Lower lobe of right lung (tissue), 2 donors: ENCODE measurements around the gene FBLN7. TPM values are rescaled to one million over a fixed set of nuclear protein-coding genes. Genes with fewer than 3 reads are reported as not detected.

Experiments used
- ATAC-seq, 2 donors: fragments of 200-7000 bp; cut with Tn5 transposase; one replicate each; pipeline ENCODE4 v1.9.1; 2020 to 2022; ENCODE audit warnings: mild to moderate bottlenecking in 2 of 2, moderate library complexity in 2 of 2
- DNase-seq: peaks from one replicate; pipeline ENCODE4 v3.0.0-alpha.2; 2020
- H3K27ac ChIP-seq: fragments of 200-600 bp; one replicate; pipeline ENCODE4 v1.8.0; 2022
- H3K27me3 ChIP-seq: fragments of 200-600 bp; one replicate; pipeline ENCODE4 v1.8.0; 2022; ENCODE audit warnings: low read depth
- H3K36me3 ChIP-seq: fragments of 200-600 bp; one replicate; pipeline ENCODE4 v1.8.0; 2022; ENCODE audit warnings: mild to moderate bottlenecking
- H3K4me1 ChIP-seq: fragments of 200-600 bp; one replicate; pipeline ENCODE4 v1.8.0; 2022
- H3K4me3 ChIP-seq: fragments of 200-600 bp; one replicate; pipeline ENCODE4 v1.8.0; 2022; ENCODE audit warnings: mild to moderate bottlenecking
- H3K9me3 ChIP-seq: fragments of 200-600 bp; one replicate; pipeline ENCODE4 v1.8.0; 2022
- CTCF ChIP-seq: fragments of 200-600 bp; IDR thresholded peaks from one replicate; pipeline ENCODE4 v1.8.0; 2022; ENCODE audit warnings: antibody characterized with exemption, mild to moderate bottlenecking
- intact Hi-C: fragments of 100-400 bp; cut with DNase I; formaldehyde crosslinking; loops from one replicate; pipeline ENCODE4 v1.11.0; 2022
- total RNA-seq: library from RNA; stranded (reverse); fragmentation: NEBNext Ultra II Directional; extraction: Animal tissue kit (Norgen Biotek cat#: 25700); gene quantifications from one replicate; pipeline ENCODE4 v1.2.1, GENCODE V29; 2021
- donor health status: DM: no; HTN: yes; CAD: no; lungs with severe emphysema.

The FBLN7 gene
- total RNA-seq, 1 donor from 2014 or later = 2.0 TPM

- TF ChIP-seq CTCF = no peak
- intact Hi-C loops = no loop called here
- Histone ChIP-seq H3K27ac (no peak overlapping the region), H3K4me3 (no peak overlapping the region), H3K36me3 (peaks cover 21% of the 10 kb centered on the region), H3K27me3 (no peaks in the 10 kb centered on the region), H3K9me3 (no peaks in the 10 kb centered on the region), H3K4me1 (no peaks in the 10 kb centered on the region)
- ATAC-seq (no peak), DNase-seq (no peak)
Measured at GRCh38 chr2:112216167-112216566, 78.0 kb downstream of the FBLN7 start.

GRCh38 chr2:112217854-112218253 lies 79.7 kb downstream of the FBLN7 start:
- H3K4me1 ChIP-seq = no peaks in the 10 kb centered on the region
- H3K27ac ChIP-seq = no peak overlapping the region
- intact Hi-C loops = no loop called here
- H3K4me3 ChIP-seq = no peak overlapping the region
- peaks cover 19% of the 10 kb centered on the region for H3K36me3 ChIP-seq
- TF ChIP-seq CTCF = no peak
- H3K27me3 ChIP-seq = no peaks in the 10 kb centered on the region
- DNase-seq (no peak), ATAC-seq (no peak)
- no peaks in the 10 kb centered on the region for H3K9me3 ChIP-seq

GRCh38 chr2:112220186-112220585 lies 82.0 kb downstream of the FBLN7 start:
- ATAC-seq (no peak), DNase-seq (no peak)
- Histone ChIP-seq H3K4me1 (no peaks in the 10 kb centered on the region), H3K36me3 (peaks cover 9% of the 10 kb centered on the region), H3K4me3 (no peak overlapping the region), H3K27ac (no peak overlapping the region), H3K9me3 (no peaks in the 10 kb centered on the region), H3K27me3 (no peaks in the 10 kb centered on the region)
- no peak for TF ChIP-seq CTCF
- intact Hi-C loops = no loop called here

GRCh38 chr2:112220831-112221230 lies 82.6 kb downstream of the FBLN7 start:
- Histone ChIP-seq H3K4me1 (no peaks in the 10 kb centered on the region), H3K27me3 (no peaks in the 10 kb centered on the region), H3K4me3 (no peak overlapping the region), H3K27ac (no peak overlapping the region), H3K36me3 (peaks cover 3% of the 10 kb centered on the region), H3K9me3 (no peaks in the 10 kb centered on the region)
- TF ChIP-seq CTCF = no peak
- ATAC-seq (no peak), DNase-seq (no peak)
- intact Hi-C loops = no loop called here

- no peak for DNase-seq
- no peaks in the 10 kb centered on the region for H3K27me3 ChIP-seq
- no peak for ATAC-seq
- H3K36me3 ChIP-seq = peaks cover 33% of the 10 kb centered on the region
- intact Hi-C loops = no loop called here
- no peak overlapping the region for H3K27ac ChIP-seq
- H3K4me1 ChIP-seq = no peaks in the 10 kb centered on the region
- no peak overlapping the region for H3K4me3 ChIP-seq
- TF ChIP-seq CTCF = no peak
- no peaks in the 10 kb centered on the region for H3K9me3 ChIP-seq
Measured at GRCh38 chr2:112229348-112229747, 91.2 kb downstream of the FBLN7 start.

- no peak for ATAC-seq
- Histone ChIP-seq H3K36me3 (peaks cover 38% of the 10 kb centered on the region), H3K4me3 (no peak overlapping the region), H3K27ac (no peak overlapping the region), H3K9me3 (no peaks in the 10 kb centered on the region), H3K27me3 (no peaks in the 10 kb centered on the region), H3K4me1 (no peaks in the 10 kb centered on the region)
- TF ChIP-seq CTCF = no peak
- no peak for DNase-seq
- intact Hi-C loops = no loop called here
Measured at GRCh38 chr2:112230371-112230770, 92.2 kb downstream of the FBLN7 start.
